ENCODE results near the gene PTCH2.
"Not testable (repeated sequence)": the region's sequence is repeated elsewhere in the genome, so short reads cannot be mapped to it uniquely, and the experiment has no call there.

PTCH2 gene

DNA sequence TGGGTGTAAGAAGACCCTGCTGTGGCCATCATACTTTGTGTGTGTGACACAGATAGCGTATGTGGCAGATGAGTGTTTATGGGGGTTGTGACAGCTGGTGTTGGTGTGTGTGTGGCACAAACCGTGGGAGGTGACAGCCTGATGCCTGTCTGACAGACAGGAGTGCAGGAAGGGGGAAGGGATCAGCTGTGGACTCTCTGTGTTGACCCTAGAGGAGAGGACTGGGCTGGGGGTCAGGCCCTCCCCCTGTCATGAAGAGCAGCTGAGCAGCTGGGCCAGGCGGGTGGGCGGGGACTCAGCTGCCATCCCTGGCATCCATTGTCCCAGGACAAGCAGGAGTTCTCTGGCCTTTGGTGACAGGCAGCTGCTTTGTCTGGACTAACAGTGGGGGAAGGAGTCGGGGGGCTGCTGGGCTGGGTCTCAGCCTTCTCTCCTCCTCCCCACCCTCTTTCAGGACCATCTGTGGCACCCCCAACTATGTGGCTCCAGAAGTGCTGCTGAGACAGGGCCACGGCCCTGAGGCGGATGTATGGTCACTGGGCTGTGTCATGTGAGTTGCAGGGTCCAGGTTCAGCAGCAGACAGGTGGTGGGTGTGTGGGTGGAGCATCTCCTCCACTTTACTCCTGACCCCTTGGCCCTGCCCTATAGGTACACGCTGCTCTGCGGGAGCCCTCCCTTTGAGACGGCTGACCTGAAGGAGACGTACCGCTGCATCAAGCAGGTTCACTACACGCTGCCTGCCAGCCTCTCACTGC lies 40.6 kb downstream of the PTCH2 start:
- DNase-seq (ENCODE audit: low spot score) = no peak

DNA sequence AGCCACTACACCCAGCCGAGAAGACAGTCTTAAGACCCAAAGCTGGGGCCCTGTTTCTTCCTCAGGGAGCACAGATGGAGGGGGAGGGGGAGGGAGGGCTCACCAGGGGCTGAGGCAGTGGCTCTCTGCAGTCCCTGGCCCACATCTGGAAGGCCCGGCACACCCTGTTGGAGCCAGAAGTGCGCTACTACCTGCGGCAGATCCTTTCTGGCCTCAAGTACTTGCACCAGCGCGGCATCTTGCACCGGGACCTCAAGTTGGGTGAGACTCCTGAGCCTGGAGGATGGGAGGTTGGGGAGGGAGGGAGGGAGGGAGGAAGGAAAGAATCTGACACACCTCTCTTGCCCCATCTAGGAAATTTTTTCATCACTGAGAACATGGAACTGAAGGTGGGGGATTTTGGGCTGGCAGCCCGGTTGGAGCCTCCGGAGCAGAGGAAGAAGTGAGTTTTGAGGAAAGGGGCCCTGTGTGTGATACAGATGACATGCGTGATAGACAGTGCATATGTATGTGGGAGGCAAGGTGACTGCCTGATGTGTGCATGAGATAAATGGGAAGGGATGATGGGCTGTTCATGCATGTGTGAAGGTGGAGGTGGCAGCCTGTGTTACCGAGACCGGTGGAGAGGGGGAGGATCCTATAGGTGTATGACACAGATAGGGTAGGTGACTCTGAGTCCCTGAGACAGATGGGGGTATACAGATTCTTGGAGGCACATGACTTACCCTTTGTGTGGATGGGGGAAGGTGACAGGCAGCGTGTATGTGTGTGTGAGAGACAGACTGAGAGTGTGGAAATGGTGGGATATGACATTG lies 41.4 kb downstream of the PTCH2 start:
- peak; percentile 62 for DNase-seq (ENCODE audit: low spot score)

DNA sequence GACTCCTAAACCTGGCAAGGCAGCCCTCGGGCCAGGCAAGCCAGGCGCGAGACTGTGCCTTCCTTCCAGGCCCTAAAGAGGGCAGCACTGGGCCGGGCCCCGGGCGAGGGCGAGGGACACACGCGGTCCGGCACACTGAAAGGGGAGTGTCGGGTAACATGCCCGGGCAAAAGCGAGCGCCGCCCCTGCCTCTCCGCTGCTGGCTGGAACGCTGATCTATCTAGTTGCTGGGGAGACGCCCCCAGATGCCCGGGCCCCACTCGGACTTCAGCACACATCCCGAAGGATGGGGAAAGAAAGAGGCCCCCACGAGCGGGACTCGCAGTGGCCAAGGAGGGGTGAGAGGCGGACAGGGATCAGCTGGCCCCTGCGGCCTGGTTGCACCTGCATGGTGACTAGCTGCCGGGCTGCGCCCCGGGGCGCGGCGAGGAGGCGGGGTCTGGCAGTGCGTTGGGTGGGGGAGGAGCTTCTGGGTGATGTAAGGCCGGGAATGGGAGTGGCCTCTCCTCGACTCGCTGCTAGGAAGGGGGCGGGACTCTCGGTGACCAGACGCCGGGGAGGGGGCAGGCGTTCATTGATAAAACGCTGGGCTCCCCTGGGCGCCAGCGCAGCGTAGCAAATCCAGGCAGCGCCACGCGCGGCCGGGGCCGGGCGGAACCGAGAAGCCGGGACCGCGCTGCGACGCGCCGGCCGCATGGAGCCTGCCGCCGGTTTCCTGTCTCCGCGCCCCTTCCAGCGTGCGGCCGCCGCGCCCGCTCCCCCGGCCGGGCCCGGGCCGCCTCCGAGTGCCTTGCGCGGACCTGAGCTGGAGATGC lies 43.1 kb downstream of the PTCH2 start, which contains the start of gene PLK3:
Gene PLK3 (plus strand): TSS at position 608 of the 815 bp plus-strand sequence. CDS start 87 bp downstream, at position 695.
- DNase-seq (ENCODE audit: low spot score) = peak; percentile 99

DNA sequence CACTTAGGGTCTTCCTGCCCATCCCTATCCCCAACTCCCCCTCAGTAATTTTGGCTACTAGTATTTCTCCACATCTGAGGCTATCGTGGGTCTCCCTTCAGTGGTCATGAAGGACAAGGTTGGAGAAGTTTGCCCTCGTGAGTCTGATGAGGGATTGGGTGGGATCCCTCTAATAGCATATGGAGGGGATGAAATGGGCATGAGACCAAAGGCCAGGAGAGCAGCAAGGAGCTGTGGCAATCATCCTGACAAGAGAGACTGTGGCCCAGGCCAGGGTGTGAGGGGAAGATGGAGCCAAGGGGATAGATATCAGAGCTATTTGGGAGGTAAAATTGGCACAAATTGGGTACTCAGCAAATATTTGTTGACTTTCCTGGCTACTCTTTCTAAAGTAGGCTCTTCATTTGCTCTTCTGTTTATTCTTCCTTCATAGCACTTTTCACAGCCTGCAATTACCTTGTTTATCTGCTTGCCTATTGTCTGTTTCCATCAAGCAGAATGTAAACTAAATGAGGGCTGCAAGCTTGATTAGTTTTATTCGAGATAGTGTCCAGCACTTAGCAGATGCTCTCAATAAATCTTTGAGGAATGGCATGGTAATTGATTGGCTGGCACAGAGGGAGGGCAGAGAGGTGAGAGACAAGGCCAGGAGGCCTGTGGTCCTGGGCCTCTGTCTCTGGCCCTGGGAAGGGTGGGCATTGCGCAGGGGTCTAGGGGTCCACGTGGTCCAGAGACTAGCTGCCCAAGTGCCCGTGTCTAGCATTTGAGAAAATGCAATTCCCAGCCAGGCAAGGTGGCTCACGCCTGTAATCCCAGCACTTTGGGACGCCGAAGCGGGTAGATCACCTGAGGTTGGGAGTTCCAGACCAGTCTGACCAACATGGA lies 44.3 kb downstream of the PTCH2 start:
- DNase-seq (ENCODE audit: low spot score) = no peak

DNA sequence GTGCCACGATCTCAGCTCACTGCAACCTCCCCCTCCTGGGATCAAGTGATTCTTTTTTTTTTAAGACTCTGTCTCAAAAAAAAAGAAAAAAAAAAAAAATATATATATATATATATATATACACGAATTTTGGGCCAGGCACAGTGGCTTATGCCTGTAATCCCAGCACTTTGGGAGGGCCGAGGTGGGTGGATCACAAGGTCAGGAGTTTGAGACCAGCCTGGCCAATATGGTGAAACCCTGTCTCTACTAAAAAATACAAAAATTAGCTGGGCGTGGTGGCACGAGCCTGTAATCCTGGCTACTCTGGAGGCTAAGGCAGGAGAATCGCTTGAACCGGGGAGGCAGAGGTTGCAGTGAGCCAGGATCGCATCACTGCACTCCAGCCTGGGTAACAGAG lies 45.2 kb downstream of the PTCH2 start:
- DNase-seq (ENCODE audit: low spot score) = not testable (repeated sequence)

DNA sequence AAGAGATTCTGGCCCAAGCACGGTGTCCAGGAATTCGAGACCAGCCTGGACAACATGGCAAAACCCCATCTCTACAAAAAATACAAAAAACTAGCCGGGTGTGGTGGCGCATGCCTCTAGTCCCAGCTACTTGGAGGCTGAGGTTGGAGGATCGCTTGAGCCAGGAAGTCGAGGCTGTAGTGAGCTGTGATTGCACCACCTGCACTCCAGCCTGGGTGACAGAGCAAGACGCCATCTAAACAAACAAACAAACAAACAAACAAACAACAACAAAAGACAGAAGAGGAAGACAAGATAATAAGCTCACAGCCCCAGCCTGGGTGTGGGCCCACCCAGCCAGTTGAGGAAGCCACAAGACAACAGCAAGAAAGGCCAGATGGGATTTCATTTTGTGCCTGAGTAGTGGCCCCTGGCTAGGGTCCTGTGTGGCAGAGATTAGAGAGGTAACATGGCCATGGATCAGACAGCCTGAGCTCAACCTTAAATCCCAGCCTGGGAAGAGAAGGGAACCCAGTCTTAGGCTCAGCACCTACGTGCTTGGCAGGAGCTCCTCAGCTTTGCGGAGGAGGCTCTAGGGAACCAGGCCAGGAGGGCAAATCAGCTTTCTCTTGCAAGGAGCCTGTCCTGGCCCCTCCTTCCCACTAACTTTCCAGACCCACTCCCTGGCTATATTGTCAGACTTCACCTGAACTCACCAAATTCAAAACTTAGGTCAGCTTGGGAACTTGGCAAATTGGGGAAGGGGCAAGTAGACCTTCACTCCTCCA lies 50.1 kb downstream of the PTCH2 start:
- DNase-seq (ENCODE audit: low spot score) = no peak

DNA sequence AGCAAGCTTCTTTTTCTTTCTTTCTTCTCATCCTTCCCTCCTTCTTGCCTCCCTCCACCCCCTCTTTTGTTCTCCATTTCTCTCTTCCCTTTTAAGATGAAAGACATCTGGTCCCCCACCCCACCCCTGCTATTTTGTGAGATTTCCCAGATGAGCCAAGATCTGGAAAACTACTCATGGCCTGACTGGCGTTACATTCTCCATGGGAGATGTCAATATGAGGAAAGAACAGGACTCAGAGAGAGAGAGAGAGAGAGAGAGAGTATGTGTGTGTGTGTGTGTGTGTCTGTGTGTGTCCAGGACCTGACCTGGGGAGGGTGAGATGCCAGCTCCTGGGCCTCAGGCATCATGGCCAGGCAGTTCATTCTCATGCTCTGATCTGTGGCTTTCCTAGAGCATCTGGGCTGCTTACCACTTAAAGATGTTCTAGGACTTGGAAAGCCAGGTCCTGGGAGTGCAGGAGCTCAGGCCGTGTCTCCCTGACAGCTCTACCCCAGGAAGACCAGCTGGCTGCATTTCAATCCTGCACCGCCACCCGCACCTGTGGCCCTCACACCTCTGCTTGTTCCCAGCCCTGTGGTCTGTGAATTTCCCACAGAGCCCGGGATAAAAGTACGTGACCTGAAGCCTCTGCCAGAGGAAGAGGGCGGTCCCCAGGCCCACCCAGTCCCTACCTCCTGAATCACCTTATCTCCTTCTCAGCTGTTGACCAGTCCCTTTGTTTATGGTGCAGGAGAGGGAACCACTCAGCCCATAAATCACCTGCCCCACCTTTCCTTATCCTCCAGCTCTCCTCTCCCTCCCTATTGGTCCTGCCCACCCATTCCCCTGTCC lies 51.9 kb downstream of the PTCH2 start:
- DNase-seq (ENCODE audit: low spot score) = no peak

DNA sequence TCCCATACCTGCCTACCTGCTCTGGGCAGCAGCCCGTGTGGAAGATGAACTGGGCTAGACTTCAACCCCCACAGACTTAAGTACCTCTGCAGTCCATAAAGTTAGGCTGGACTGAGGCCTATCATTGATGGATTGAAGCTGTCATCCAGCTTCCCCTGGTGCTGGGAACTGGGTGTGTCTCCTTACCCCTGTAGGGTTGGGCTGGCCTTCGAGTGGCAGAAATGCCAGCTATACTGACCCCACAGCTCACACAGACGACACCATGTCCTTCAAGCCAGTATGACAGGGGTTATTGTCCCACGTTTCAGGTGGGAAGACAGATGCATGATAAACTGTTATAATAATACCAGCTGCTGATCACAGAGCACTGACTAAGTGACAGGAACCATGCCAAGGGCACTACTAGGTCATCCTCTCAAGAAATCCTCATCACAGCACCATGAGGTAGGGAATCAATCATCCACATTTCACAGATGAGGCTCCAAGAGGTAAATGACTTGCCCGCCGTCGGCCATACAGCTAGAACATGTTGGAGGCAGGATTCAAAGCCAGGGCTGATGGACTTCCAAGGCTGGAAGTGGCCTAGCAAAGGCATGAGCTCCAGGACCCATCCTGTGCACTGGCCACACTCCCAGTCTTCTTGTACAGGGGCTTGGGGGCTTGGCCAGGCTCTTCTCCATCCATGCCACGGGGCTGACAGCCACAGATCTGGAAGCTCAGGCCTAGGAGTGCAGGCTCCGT lies 54.8 kb downstream of the PTCH2 start, which contains the start of gene BEST4:
Gene BEST4 (minus strand): TSS at position 51 of the 741 bp plus-strand sequence. CDS start 465 bp downstream, outside the sequence.
- DNase-seq (ENCODE audit: low spot score) = no peak

DNA sequence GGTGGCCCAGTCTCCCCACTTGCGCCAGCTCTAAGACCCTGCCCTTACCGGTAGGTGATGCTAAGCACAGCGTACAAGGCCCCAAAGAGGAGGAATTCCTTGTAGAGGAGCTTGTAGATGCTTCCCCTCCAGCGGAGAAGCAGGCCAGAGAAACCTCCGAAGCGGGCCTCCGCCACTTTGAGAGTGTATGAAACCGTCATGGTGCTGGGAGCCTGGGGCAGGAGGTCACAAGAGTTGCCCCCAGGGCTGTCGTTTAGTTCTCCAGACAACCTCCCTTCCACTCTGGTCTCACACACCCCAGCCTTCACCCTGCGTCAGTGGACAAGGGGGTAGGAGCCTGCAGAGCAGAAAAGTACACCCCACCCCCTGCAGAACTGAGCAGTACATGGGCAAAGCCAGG lies 55.5 kb downstream of the PTCH2 start:
- DNase-seq (ENCODE audit: low spot score) = no peak

DNA sequence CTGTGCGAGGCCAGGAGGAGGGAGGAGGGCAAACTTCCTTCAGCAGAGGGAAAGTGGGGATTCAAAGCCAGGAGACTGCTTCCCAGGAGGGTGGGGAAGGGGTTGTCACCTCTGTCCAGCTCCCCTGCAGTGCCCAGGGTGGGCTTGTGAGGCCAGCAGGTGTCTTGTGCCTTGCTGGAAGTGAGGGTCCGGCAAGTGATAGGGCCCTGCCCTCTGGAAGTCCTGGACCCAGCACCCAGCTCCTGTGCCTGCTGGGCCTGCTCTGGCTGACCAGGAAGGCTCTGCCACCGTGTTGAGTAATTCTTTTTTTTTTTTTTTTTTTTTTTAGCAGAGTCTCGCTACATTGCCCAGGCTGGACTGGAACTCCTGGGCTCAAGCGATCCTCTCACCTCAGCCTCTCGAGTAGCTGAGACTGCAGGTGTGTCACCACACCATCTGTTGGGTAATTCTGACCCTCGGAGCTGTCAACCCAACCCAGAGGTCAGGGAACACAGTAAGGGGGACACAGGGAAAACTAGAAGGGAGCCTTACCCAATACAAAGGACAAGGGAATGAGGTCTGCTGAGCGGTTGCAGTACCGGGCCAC lies 56.1 kb downstream of the PTCH2 start:
- no peak for DNase-seq (ENCODE audit: low spot score)

DNA sequence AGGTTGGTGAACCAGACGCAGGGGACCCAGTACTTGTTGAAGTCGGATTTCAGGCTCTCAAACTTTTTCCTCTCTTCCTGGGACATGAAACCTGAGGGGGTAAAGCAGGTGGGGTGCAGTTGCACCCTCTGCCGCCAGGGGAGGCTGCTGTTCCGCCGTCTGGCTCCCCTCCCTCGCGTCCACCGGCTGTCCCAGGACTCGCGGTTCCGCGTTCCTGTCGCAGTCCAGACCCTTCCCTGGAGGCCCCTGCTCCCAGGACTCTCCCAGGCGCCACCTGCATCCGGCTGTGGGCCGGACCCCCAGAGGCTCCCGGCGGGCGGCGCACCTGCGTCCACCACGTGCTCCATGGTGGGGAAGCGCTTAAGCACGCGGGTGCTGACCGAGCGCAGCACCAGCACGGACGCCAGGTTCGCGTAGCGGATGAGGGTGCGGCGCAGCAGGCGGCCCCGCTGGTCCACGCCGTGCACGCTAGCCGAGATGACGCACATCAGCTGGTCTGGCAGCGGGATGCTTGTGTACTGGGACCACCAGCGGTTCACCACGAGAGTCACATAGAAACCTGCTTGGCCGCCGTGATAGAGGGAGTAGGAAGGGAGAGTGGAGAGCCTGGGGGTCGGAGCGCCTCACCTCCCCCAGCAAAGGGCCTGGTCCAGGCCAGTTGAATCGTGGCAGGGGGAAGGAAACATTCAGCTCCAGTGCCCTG lies 56.8 kb downstream of the PTCH2 start:
- peak; percentile 74 for DNase-seq (ENCODE audit: low spot score)

DNA sequence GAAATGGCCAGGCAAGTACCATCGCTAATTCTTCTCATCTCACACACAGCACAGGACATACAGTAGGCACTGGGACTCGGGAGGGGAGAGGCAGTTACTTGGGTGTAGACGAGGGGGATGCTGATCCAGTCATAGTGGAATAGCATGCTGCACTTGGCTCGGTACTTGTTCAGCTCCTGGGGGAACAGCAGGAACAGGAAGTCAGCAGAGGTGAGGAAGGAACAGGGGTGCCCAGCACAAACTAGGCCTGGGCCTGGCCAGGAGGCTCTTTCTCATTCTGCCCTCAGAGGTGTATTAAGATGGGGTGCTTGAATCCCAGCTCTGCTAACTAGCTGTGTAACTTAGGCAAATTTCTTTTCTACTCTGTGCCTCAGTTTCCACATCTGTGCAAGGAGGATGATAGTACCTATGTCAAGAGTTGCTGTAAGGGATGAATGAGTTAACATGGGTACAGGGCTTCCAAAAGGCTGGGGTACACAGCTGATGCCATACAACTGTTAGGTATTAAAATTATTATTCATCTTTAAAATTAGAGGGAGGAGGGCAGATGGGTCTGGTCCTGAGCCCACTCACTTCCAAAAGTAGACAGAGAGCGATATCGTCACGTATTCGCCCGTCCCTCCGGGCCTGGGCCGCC lies 57.4 kb downstream of the PTCH2 start:
- DNase-seq (ENCODE audit: low spot score) = no peak

DNA sequence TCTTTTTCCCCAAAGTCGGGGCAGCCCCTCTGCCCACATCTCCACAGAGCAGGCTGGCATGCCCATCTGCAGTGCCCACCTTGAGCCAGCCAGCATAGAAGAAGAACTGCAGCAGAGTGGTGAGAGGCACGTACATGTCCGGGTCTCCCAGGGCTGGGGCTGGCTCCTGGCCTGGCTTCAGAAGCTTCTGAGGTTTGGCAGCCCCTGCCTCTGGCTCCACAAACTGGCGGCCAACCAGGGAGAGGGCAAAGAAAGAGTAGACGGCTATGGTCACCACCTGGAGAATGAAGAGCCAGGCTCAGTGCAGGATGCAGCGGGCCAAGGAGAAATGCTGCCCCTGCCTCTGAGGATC lies 58.0 kb downstream of the PTCH2 start:
- no peak for DNase-seq (ENCODE audit: low spot score)

DNA sequence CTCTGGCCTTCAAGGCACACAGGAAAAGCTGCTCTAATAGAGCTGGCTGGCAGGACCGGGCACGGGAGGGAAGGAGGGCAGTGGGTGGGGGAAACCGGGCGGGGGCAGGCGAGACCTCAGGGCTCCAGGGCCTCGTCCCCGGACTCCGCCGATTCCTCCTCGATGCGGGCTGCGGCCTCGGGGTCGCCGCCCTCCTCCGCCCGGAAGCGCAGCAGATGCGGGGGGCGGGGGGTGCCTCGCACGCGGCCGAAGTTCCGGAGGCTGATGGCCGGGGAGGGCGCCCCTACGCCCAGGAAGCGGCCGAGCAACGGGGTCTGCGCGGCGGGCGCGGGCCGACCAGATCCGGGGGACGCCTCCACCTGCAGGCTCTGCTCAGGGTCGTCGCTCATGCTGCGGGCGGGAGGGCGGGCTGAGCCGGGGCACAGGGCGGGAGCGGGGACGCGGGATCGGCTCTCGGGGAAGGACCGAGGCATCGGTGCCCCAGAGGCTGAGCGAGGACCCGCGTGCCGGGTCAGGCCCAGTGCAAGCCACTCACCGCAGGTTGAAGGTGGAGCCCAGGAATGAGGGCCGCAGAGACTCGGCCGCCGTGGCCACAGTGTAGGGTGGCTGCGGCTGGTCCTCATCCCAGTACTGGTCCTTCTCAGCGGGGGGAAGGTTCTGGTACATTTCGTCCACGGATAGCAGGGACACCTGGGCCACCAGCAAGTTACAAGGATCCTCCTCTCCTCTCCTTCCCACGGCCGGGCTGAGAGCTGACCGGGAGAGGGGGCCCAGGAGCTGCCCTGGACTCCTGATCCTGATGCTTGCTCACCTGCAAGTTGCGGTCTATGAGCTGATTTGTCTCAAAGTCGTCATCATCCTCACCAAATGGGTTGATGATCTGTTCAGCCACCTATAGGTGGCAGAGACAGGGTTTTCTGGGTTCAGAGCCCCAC lies 58.7 kb downstream of the PTCH2 start:
- DNase-seq (ENCODE audit: low spot score) = peak; percentile 37

DNA sequence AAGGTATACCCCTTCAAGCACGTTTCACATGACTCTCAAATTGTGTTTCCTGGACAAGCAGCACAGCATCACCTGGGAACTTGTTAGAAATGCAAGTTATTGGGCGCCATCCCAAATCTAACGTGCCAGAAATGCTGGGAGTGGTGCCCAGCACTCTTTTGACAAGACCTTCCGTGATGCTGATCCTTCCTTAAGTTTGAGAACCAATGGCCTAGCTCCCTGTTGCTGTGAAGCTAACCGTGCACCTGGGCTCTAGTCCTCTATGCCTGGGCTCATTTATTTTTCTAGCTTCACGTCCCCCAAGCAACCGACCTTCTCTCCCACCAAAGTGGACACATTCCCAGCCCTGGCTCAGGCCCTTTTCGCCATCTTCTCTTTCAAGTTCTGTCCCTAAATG lies 59.4 kb downstream of the PTCH2 start:
- no peak for DNase-seq (ENCODE audit: low spot score)

DNA sequence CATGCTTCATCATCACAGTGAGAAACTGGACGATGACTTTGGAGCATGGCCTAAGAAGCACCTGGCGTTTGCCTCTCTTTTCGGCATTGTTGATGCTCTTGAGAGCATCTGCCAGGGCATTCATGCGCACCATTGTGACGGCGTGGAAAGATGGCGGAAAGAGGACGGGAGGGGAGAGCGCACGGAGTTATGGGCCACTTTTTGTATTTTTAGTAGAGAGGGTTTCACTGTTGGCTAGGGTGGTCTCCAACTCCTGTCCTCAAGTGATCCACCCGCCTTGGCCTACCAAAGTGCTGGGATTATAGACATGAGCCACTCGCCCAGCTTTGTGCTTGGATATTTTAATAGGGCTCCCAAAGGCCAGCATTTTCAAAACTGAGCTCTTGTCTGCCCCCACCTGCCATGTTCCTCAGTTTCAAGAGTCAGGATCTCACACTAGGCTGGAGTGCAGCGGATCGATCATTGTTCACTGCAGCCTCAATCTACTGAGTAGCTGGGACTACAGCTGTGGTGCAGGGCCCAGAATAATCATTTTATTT lies 62.4 kb downstream of the PTCH2 start:
- no peak for DNase-seq (ENCODE audit: low spot score)
